GM21515 (cell line): ENCODE data around the gene PIM3.

Experiments used
- ATAC-seq: cut with Tn5 transposase; IDR thresholded peaks from one replicate; pipeline ENCODE4 v1.9.1; 2021; ENCODE audit not compliant: unreplicated experiment

PIM3 gene

GRCh38 chr22:49960159-49961004, at the start of gene PIM3:
Gene PIM3, plus strand, starts transcription at chr22:49960772. Its CDS starts 176 bp downstream, at chr22:49960948.
- peak; percentile 51 for ATAC-seq

GRCh38 chr22:49911881-49912625, 48.5 kb upstream of the PIM3 start:
- no peak for ATAC-seq

- ATAC-seq = no peak
Measured at GRCh38 chr22:49913026-49913425, 47.5 kb upstream of the PIM3 start.

- ATAC-seq = no peak
Measured at GRCh38 chr22:49913446-49913845, 47.1 kb upstream of the PIM3 start.

GRCh38 chr22:49914256-49914655, 46.3 kb upstream of the PIM3 start:
- no peak for ATAC-seq

- ATAC-seq = no peak
Measured at GRCh38 chr22:49915610-49916009, 45.0 kb upstream of the PIM3 start.

- no peak for ATAC-seq
Measured at GRCh38 chr22:49916831-49917230, 43.7 kb upstream of the PIM3 start.

GRCh38 chr22:49917974-49918910, 42.3 kb upstream of the PIM3 start, which contains the start of the genes ALG12 and CRELD2:
Gene ALG12, minus strand, starts transcription at chr22:49918438. Its CDS starts 4,673 bp downstream, at chr22:49913765.
Gene CRELD2, plus strand, starts transcription at chr22:49918634. Its CDS starts 136 bp downstream, at chr22:49918770.
- peak; percentile 80 for ATAC-seq

- ATAC-seq = no peak
Measured at GRCh38 chr22:49918911-49919881, 41.4 kb upstream of the PIM3 start.

- ATAC-seq = no peak
Measured at GRCh38 chr22:49920859-49921258, 39.7 kb upstream of the PIM3 start.

GRCh38 chr22:49921508-49922278, 38.9 kb upstream of the PIM3 start:
- ATAC-seq = no peak

GRCh38 chr22:49922484-49922883, 38.1 kb upstream of the PIM3 start:
- no peak for ATAC-seq

GRCh38 chr22:49922926-49923325, 37.6 kb upstream of the PIM3 start:
- no peak for ATAC-seq

GRCh38 chr22:49923445-49923844, 37.1 kb upstream of the PIM3 start:
- no peak for ATAC-seq

- no peak for ATAC-seq
Measured at GRCh38 chr22:49924113-49924833, 36.3 kb upstream of the PIM3 start.

- ATAC-seq = no peak
Measured at GRCh38 chr22:49925525-49926128, 34.9 kb upstream of the PIM3 start.

GRCh38 chr22:49926916-49927315, 33.7 kb upstream of the PIM3 start:
- no peak for ATAC-seq
